Loucy (cell line): ENCODE results near the gene FALEC.

Experiments used
- H2AFZ ChIP-seq: fragments of 200-600 bp; sonication (generic); 2 replicates; pipeline ENCODE4 v1.6.0; 2016; ENCODE audit warnings: antibody characterized with exemption, mild to moderate bottlenecking, low read length, moderate library complexity
- H3F3A ChIP-seq: fragments of 200-600 bp; 2 replicates; pipeline ENCODE4 v1.6.0; 2016; ENCODE audit warnings: antibody characterized with exemption, low read depth, mild to moderate bottlenecking
- H3K27me3 ChIP-seq: fragments of 200-600 bp; sonication (generic); 2 replicates; pipeline ENCODE4 v1.6.1; 2014; ENCODE audit warnings: low read length, mild to moderate bottlenecking; ENCODE audit not compliant: insufficient read depth, poor library complexity, severe bottlenecking
- H3K36me3 ChIP-seq: fragments of 200-600 bp; sonication (generic); 2 replicates; pipeline ENCODE4 v1.6.1; 2016; ENCODE audit warnings: low read length; ENCODE audit not compliant: insufficient read depth
- H3K4me1 ChIP-seq: fragments of 200-600 bp; sonication (generic); 2 replicates; pipeline ENCODE4 v1.5.1; 2014; ENCODE audit warnings: low read length, mild to moderate bottlenecking; ENCODE audit not compliant: insufficient read depth, poor library complexity, severe bottlenecking
- H3K4me2 ChIP-seq: fragments of 200-600 bp; sonication (generic); 2 replicates; pipeline ENCODE4 v1.6.0; 2014; ENCODE audit warnings: antibody characterized with exemption, low read length, low read depth, mild to moderate bottlenecking; ENCODE audit not compliant: poor library complexity, severe bottlenecking
- H3K4me3 ChIP-seq: fragments of 200-600 bp; sonication (generic); 2 replicates; pipeline ENCODE4 v1.5.1; 2014; ENCODE audit warnings: low read length, mild to moderate bottlenecking, mixed read lengths; ENCODE audit not compliant: poor library complexity, severe bottlenecking
- H3K79me2 ChIP-seq: fragments of 200-600 bp; sonication (generic); 2 replicates; pipeline ENCODE4 v1.6.1; 2014; ENCODE audit warnings: low read length; ENCODE audit not compliant: insufficient read depth
- H3K9ac ChIP-seq: fragments of 200-600 bp; sonication (generic); 2 replicates; pipeline ENCODE4 v1.6.0; 2014; ENCODE audit warnings: mild to moderate bottlenecking, low read depth, low read length, moderate library complexity; ENCODE audit not compliant: poor library complexity, severe bottlenecking
- H3K9me2 ChIP-seq: fragments of 200-600 bp; sonication (generic); replicated peaks from 2 replicates; pipeline ENCODE4 v1.6.1; 2016; ENCODE audit warnings: low read depth, low read length, mixed read lengths
- H3K9me3 ChIP-seq: fragments of 200-600 bp; sonication (generic); 2 replicates; pipeline ENCODE4 v1.6.1; 2014; ENCODE audit warnings: mild to moderate bottlenecking, antibody characterized with exemption, low read length, low read depth; ENCODE audit not compliant: insufficient read depth
- H4K20me1 ChIP-seq: fragments of 200-600 bp; sonication (generic); 2 replicates; pipeline ENCODE4 v1.6.0; 2014; ENCODE audit warnings: antibody characterized with exemption, low read length, mild to moderate bottlenecking; ENCODE audit not compliant: insufficient read depth, poor library complexity, severe bottlenecking
- CTCF ChIP-seq: fragments of 200-600 bp; sonication (generic); conservative IDR thresholded peaks from 2 replicates; pipeline ENCODE4 v1.5.1; 2014; ENCODE audit warnings: mild to moderate bottlenecking, antibody characterized with exemption, low read length
- EZH2phosphoT487 ChIP-seq: fragments of 200-600 bp; IDR thresholded peaks from 2 replicates; pipeline ENCODE4 v1.6.1; 2018; ENCODE audit warnings: antibody characterized with exemption, mild to moderate bottlenecking, moderate library complexity, borderline replicate concordance

The FALEC gene

GRCh38 chr1:150560576-150561253 is 45.2 kb downstream of the FALEC start:
- Histone ChIP-seq H4K20me1 (peaks cover 3% of the 10 kb centered on the region), H3K36me3 (no peaks in the 10 kb centered on the region)

GRCh38 chr1:150561254-150561973 is 45.9 kb downstream of the FALEC start:
- H3K79me2 ChIP-seq: peaks cover 20% of the 10 kb centered on the region; the same call in 1 of the 2 replicates
- H4K20me1 ChIP-seq: peaks cover 3% of the 10 kb centered on the region
- H3K4me3 ChIP-seq: peak overlapping the region; percentile 80
- H3K27me3 ChIP-seq: no peaks in the 10 kb centered on the region
- peak overlapping the region; percentile 89 for H2AFZ ChIP-seq
- no peaks in the 10 kb centered on the region for H3F3A ChIP-seq
- no peaks in the 10 kb centered on the region for H3K9me2 ChIP-seq
- TF ChIP-seq EZH2phosphoT487: no peak
- TF ChIP-seq CTCF: 0 out of 2 replicates have a peak, but pooled peaks have one; percentile 8
- H3K4me1 ChIP-seq: peaks cover 26% of the 10 kb centered on the region
- peak overlapping the region; percentile 90 for H3K4me2 ChIP-seq
- no peaks in the 10 kb centered on the region for H3K36me3 ChIP-seq
- no peaks in the 10 kb centered on the region for H3K9me3 ChIP-seq
- peak overlapping the region; percentile 75 for H3K9ac ChIP-seq

More at GRCh38 chr1:150560576-150561253, 45.2 kb downstream of the FALEC start:
- Histone ChIP-seq H3K4me2 (peak overlapping the region; percentile 90), H2AFZ (peak overlapping the region; percentile 89), H3K9me2 (no peaks in the 10 kb centered on the region), H3K4me3 (peak overlapping the region; percentile 80), H3K9me3 (no peaks in the 10 kb centered on the region), H3F3A (no peaks in the 10 kb centered on the region), H3K79me2 (peaks cover 14% of the 10 kb centered on the region; the same call in 1 of the 2 replicates), H3K27me3 (no peaks in the 10 kb centered on the region), H3K9ac (peak overlapping the region; percentile 75), H3K4me1 (peaks cover 26% of the 10 kb centered on the region)
- peak; percentile 81 for TF ChIP-seq CTCF
- TF ChIP-seq EZH2phosphoT487: no peak

GRCh38 chr1:150561974-150562445 is 46.5 kb downstream of the FALEC start:
- H3F3A ChIP-seq: no peaks in the 10 kb centered on the region
- H4K20me1 ChIP-seq: peaks cover 3% of the 10 kb centered on the region
- peak overlapping the region; percentile 80 for H3K4me3 ChIP-seq
- no peaks in the 10 kb centered on the region for H3K9me3 ChIP-seq
- peak overlapping the region; percentile 89 for H2AFZ ChIP-seq
- H3K9ac ChIP-seq: peak overlapping the region; percentile 75
- no peaks in the 10 kb centered on the region for H3K27me3 ChIP-seq
- H3K79me2 ChIP-seq: peaks cover 26% of the 10 kb centered on the region; the same call in 1 of the 2 replicates
- peak overlapping the region; percentile 90 for H3K4me2 ChIP-seq
- H3K36me3 ChIP-seq: no peaks in the 10 kb centered on the region
- peaks cover 26% of the 10 kb centered on the region for H3K4me1 ChIP-seq
- H3K9me2 ChIP-seq: no peaks in the 10 kb centered on the region
- no peak for TF ChIP-seq EZH2phosphoT487
- TF ChIP-seq CTCF: no peak
